Brain microvascular endothelial cell (primary cell): ENCODE results near the gene JAM3.
"Not testable (repeated sequence)": the region's sequence is repeated elsewhere in the genome, so short reads cannot be mapped to it uniquely, and the experiment has no call there.

Experiments
- DNase-seq: peaks from one replicate; pipeline ENCODE4 v3.0.0-alpha.2; 2020
- H3K27ac ChIP-seq: fragments of 250-450 bp; sonication (Bioruptor Pico); 2 replicates; pipeline ENCODE4 v1.5.1; 2020; ENCODE audit warnings: mild to moderate bottlenecking, moderate library complexity
- H3K27me3 ChIP-seq: fragments of 250-450 bp; sonication (Bioruptor Pico); replicated peaks from 2 replicates; pipeline ENCODE4 v1.5.1; 2020; ENCODE audit warnings: mild to moderate bottlenecking
- H3K36me3 ChIP-seq: fragments of 250-450 bp; sonication (Bioruptor Pico); replicated peaks from 2 replicates; pipeline ENCODE4 v1.5.1; 2020; ENCODE audit warnings: mild to moderate bottlenecking
- H3K4me3 ChIP-seq: 2 replicates; pipeline ENCODE4 v1.5.1; 2011; ENCODE audit warnings: low read depth, mild to moderate bottlenecking, control low read depth, low read length, moderate library complexity
- in situ Hi-C: cut with HindIII; loops from 2 replicates; pipeline ENCODE4 v1.10.0; 2017; ENCODE audit warnings: low sequenced_read_pairs, low pct_ligation_motif_present
- TF ChIP-seq, protein P1 (sequence below): IDR thresholded peaks from 2 replicates; pipeline ENCODE4 v1.5.1; 2011; ENCODE audit warnings: low read depth, mild to moderate bottlenecking, moderate library complexity, low read length, control low read depth, inconsistent platforms; ENCODE audit errors: missing control alignments

JAM3 gene

GRCh38 chr11:134181707-134182106 is 112.8 kb downstream of the JAM3 start:
- Histone ChIP-seq H3K27me3 (no peaks in the 10 kb centered on the region), H3K27ac (no peak overlapping the region), H3K36me3 (peaks cover 14% of the 10 kb centered on the region), H3K4me3 (no peak overlapping the region)
- in situ Hi-C loops: no loop called here
- TF ChIP-seq, protein P1, sequence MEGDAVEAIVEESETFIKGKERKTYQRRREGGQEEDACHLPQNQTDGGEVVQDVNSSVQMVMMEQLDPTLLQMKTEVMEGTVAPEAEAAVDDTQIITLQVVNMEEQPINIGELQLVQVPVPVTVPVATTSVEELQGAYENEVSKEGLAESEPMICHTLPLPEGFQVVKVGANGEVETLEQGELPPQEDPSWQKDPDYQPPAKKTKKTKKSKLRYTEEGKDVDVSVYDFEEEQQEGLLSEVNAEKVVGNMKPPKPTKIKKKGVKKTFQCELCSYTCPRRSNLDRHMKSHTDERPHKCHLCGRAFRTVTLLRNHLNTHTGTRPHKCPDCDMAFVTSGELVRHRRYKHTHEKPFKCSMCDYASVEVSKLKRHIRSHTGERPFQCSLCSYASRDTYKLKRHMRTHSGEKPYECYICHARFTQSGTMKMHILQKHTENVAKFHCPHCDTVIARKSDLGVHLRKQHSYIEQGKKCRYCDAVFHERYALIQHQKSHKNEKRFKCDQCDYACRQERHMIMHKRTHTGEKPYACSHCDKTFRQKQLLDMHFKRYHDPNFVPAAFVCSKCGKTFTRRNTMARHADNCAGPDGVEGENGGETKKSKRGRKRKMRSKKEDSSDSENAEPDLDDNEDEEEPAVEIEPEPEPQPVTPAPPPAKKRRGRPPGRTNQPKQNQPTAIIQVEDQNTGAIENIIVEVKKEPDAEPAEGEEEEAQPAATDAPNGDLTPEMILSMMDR: no peak
- no peak for DNase-seq

GRCh38 chr11:134188092-134188491 is 119.2 kb downstream of the JAM3 start:
- H3K27me3 ChIP-seq, DNase-seq, H3K27ac ChIP-seq, H3K4me3 ChIP-seq, in situ Hi-C loops: not testable (repeated sequence)
- H3K36me3 ChIP-seq: peaks cover 21% of the 10 kb centered on the region

- in situ Hi-C loops: no loop called here
- TF ChIP-seq, protein P1: no peak
- DNase-seq: no peak
- Histone ChIP-seq H3K36me3 (peaks cover 20% of the 10 kb centered on the region), H3K27me3 (no peaks in the 10 kb centered on the region), H3K27ac (no peak overlapping the region), H3K4me3 (no peak overlapping the region)
Measured at GRCh38 chr11:134196756-134197155, 127.9 kb downstream of the JAM3 start.

DNA sequence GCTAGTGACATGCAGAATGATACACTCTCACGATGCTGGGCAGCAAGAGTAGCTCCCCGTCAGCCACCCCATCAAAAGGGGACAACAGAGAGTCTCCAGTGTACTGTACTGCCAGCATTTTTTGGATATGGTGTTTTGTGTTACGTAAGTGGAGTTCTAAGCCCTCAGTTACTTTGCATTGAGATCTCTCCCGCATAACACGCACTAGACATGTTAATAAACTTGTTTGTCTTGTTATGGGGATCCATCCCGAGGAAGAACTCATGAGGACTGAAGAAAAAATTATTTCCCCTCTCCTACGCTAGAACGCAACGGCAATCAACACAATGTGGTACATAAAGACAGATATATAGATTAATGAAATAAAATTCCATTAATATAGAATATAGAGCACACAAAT is 130.7 kb downstream of the JAM3 start:
- Histone ChIP-seq H3K27ac (no peak overlapping the region), H3K36me3 (peaks cover 21% of the 10 kb centered on the region), H3K4me3 (no peak overlapping the region), H3K27me3 (no peaks in the 10 kb centered on the region)
- in situ Hi-C loops: no loop called here
- TF ChIP-seq, protein P1: no peak
- no peak for DNase-seq

DNA sequence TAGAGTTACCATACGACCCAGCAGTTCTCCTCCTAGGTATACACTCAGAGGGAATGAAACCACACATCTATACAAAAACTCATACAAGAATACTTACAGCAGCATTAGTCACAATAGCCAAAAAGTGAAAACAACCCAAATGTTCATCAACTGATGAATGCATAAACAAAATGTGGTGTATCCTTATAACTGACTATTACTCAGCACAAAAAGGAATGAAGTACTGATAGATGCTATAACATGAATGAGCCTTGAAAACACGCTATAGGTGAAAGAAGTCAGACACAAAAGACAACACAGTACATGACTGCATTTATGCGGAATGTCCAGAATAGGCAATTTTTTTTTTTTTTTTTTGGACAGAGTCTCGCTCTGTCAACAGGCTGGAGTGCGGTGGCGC is 131.8 kb downstream of the JAM3 start:
- H3K4me3 ChIP-seq: no peak overlapping the region

More for the DNA sequence above, 131.8 kb downstream of the JAM3 start:
- in situ Hi-C loops: no loop called here
- Histone ChIP-seq H3K36me3 (peaks cover 22% of the 10 kb centered on the region), H3K27me3 (no peaks in the 10 kb centered on the region), H3K27ac (no peak overlapping the region)
- DNase-seq: no peak
- TF ChIP-seq, protein P1: no peak
